ENCODE results near the gene SMAD2.

The SMAD2 gene

DNA sequence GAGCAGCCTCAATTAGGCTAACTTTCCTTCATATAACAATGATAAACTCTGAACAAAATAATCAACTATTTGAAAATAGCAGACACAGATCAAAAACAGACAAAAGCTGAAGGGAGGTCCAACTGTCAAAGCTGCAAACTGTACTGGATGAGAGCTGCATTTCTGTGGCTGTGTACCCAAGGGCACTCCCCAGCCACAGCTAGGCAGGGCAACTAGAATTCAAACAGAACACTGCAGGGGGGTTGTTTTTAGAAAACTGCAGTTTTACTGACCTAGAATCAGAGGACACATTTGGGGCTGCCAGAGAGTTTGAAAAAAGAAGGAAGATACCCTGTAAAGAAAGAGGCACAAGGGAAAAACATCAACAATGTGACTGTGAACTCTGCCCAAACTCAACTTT lies 56.8 kb downstream of the SMAD2 start:
- Histone ChIP-seq H3K27ac (ENCODE audit: low read depth, low read length, poor library complexity, severe bottlenecking) (no peak overlapping the region), H3K36me3 (ENCODE audit: insufficient read depth, low read length) (peaks cover 17% of the 10 kb centered on the region), H3K9me3 (ENCODE audit: low read length) (no peaks in the 10 kb centered on the region), H4K20me1 (ENCODE audit: insufficient read depth, low read length) (no peaks in the 10 kb centered on the region), H2AFZ (ENCODE audit: low read length) (no peak overlapping the region), H3K4me2 (ENCODE audit: low read length) (no peak overlapping the region), H3K27me3 (ENCODE audit: insufficient read depth, low read length) (no peaks in the 10 kb centered on the region), H3F3A (ENCODE audit: insufficient read depth, low read length) (no peaks in the 10 kb centered on the region), H3K4me1 (ENCODE audit: insufficient read depth, low read length, severe bottlenecking) (no peaks in the 10 kb centered on the region), H3K9me2 (ENCODE audit: low read depth, low read length) (no peaks in the 10 kb centered on the region), H3K9ac (ENCODE audit: low read length) (no peak overlapping the region), H3K79me2 (ENCODE audit: insufficient read depth, low read length) (peaks cover 23% of the 10 kb centered on the region), H3K4me3 (ENCODE audit: low read depth, low read length, poor library complexity, severe bottlenecking) (no peak overlapping the region)
- TF ChIP-seq, protein P1, sequence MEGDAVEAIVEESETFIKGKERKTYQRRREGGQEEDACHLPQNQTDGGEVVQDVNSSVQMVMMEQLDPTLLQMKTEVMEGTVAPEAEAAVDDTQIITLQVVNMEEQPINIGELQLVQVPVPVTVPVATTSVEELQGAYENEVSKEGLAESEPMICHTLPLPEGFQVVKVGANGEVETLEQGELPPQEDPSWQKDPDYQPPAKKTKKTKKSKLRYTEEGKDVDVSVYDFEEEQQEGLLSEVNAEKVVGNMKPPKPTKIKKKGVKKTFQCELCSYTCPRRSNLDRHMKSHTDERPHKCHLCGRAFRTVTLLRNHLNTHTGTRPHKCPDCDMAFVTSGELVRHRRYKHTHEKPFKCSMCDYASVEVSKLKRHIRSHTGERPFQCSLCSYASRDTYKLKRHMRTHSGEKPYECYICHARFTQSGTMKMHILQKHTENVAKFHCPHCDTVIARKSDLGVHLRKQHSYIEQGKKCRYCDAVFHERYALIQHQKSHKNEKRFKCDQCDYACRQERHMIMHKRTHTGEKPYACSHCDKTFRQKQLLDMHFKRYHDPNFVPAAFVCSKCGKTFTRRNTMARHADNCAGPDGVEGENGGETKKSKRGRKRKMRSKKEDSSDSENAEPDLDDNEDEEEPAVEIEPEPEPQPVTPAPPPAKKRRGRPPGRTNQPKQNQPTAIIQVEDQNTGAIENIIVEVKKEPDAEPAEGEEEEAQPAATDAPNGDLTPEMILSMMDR (IDR thresholded peaks at IDR 0.05; ENCODE audit: low read length) = no peak
- TF ChIP-seq EZH2 (IDR thresholded peaks at IDR 0.05; ENCODE audit: borderline replicate concordance, low read length) = no peak

DNA sequence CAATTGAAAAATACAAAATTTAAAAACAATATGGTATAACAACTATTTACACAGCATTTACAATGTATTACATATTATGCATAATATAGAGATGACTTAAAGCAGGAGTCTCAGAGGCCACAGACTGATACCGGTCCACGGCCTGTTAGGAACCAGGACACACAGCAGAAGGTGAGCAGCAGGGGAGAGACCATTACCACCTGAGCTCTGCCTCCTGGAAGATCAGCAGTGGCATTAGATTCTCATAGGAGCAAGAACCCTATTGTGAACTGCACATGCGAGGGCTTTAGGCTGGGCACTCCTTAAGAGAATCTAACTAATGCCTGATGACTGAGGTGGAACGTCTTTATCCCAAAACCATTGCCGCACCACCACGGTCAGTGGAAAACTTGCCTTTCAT lies 58.0 kb downstream of the SMAD2 start:
- Histone ChIP-seq H3K4me3 (ENCODE audit: low read depth, low read length, poor library complexity, severe bottlenecking) (no peak overlapping the region), H3K4me2 (ENCODE audit: low read length) (no peak overlapping the region), H3K9me2 (ENCODE audit: low read depth, low read length) (no peaks in the 10 kb centered on the region), H3K27me3 (ENCODE audit: insufficient read depth, low read length) (no peaks in the 10 kb centered on the region), H3K36me3 (ENCODE audit: insufficient read depth, low read length) (peaks cover 26% of the 10 kb centered on the region), H3K4me1 (ENCODE audit: insufficient read depth, low read length, severe bottlenecking) (no peaks in the 10 kb centered on the region), H3F3A (ENCODE audit: insufficient read depth, low read length) (no peaks in the 10 kb centered on the region), H3K27ac (ENCODE audit: low read depth, low read length, poor library complexity, severe bottlenecking) (no peak overlapping the region), H3K9ac (ENCODE audit: low read length) (no peak overlapping the region), H3K79me2 (ENCODE audit: insufficient read depth, low read length) (peaks cover 21% of the 10 kb centered on the region), H4K20me1 (ENCODE audit: insufficient read depth, low read length) (no peaks in the 10 kb centered on the region), H2AFZ (ENCODE audit: low read length) (no peak overlapping the region), H3K9me3 (ENCODE audit: low read length) (no peaks in the 10 kb centered on the region)
- TF ChIP-seq, protein P1 (IDR thresholded peaks at IDR 0.05; ENCODE audit: low read length) = no peak
- no peak for TF ChIP-seq EZH2 (IDR thresholded peaks at IDR 0.05; ENCODE audit: borderline replicate concordance, low read length)

DNA sequence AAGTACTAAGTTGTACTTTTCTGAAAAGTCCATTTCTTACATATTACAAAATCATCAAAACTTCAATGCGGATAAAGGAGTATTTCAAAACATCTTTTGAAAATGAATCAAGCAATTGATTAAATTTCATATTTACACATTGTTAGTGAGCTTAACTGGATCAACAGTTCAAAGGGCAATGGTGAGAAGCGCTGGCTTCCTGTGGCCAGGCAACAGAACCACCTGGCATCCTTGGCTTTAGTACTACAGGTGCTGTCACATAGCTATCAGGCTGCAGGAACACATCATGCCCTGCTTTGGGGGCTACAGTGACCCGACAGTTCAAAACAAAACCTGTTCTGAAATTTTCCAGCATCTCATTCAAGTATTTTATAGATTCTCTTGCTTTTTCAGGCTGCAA lies 59.2 kb downstream of the SMAD2 start:
- Histone ChIP-seq H3K4me1 (ENCODE audit: insufficient read depth, low read length, severe bottlenecking) (no peaks in the 10 kb centered on the region), H3K4me3 (ENCODE audit: low read depth, low read length, poor library complexity, severe bottlenecking) (no peak overlapping the region), H3K9ac (ENCODE audit: low read length) (no peak overlapping the region), H3K27me3 (ENCODE audit: insufficient read depth, low read length) (no peaks in the 10 kb centered on the region), H3K79me2 (ENCODE audit: insufficient read depth, low read length) (peaks cover 16% of the 10 kb centered on the region), H3K9me3 (ENCODE audit: low read length) (no peaks in the 10 kb centered on the region), H3F3A (ENCODE audit: insufficient read depth, low read length) (no peaks in the 10 kb centered on the region), H4K20me1 (ENCODE audit: insufficient read depth, low read length) (no peaks in the 10 kb centered on the region), H2AFZ (ENCODE audit: low read length) (no peak overlapping the region), H3K27ac (ENCODE audit: low read depth, low read length, poor library complexity, severe bottlenecking) (no peak overlapping the region), H3K4me2 (ENCODE audit: low read length) (no peak overlapping the region), H3K36me3 (ENCODE audit: insufficient read depth, low read length) (peaks cover 26% of the 10 kb centered on the region), H3K9me2 (ENCODE audit: low read depth, low read length) (no peaks in the 10 kb centered on the region)
- TF ChIP-seq, protein P1 (IDR thresholded peaks at IDR 0.05; ENCODE audit: low read length) = no peak
- TF ChIP-seq EZH2 (IDR thresholded peaks at IDR 0.05; ENCODE audit: borderline replicate concordance, low read length) = no peak
